ENCODE data around the gene JARID2.

GRCh38 chr6:15480525-15480924 lies 234.7 kb downstream of the JARID2 start:
- TF ChIP-seq CTCF (IDR thresholded peaks at IDR 0.05; ENCODE audit: low read depth, low read length, missing input control) (no peak), GABPA (IDR thresholded peaks at IDR 0.05 in 1 of 2, conservative IDR thresholded peaks at IDR 0.05 in 1 of 2) (no peak), RXRA (IDR thresholded peaks at IDR 0.05) (no peak), ZBTB33 (IDR thresholded peaks at IDR 0.05) (no peak), MAX (IDR thresholded peaks at IDR 0.05) (no peak), TAF1 (conservative IDR thresholded peaks at IDR 0.05) (no peak), RAD21 (IDR thresholded peaks at IDR 0.05) (no peak)

All from liver (tissue), 3 donors.